Mesendoderm (in vitro differentiated cells): Measurements from ENCODE around the gene ZNF616.

Experiments used
- DNase-seq: peaks from one replicate; pipeline ENCODE4 v3.0.0; 2013
- H2AK5ac ChIP-seq: 2 replicates; pipeline ENCODE4 v1.6.1; 2013; ENCODE audit warnings: low read length, inconsistent platforms
- H2BK120ac ChIP-seq: 2 replicates; pipeline ENCODE4 v1.6.1; 2013; ENCODE audit warnings: low read depth, mild to moderate bottlenecking, low read length, moderate library complexity, mixed read lengths
- H2BK15ac ChIP-seq: replicated peaks from 2 replicates; pipeline ENCODE4 v1.6.1; 2013; ENCODE audit warnings: low read depth, mild to moderate bottlenecking, moderate library complexity
- H2BK5ac ChIP-seq: 2 replicates; pipeline ENCODE4 v1.6.1; 2013; ENCODE audit warnings: low read length, inconsistent platforms
- H3K18ac ChIP-seq: 2 replicates; pipeline ENCODE4 v1.6.1; 2013; ENCODE audit warnings: mild to moderate bottlenecking, low read length, mixed read lengths
- H3K23ac ChIP-seq: one replicate; pipeline ENCODE4 v1.6.1; 2013; ENCODE audit warnings: low read length
- H3K27ac ChIP-seq: 2 replicates; pipeline ENCODE4 v1.5.1; 2013; ENCODE audit warnings: low read depth, mild to moderate bottlenecking, inconsistent platforms, low read length, moderate library complexity
- H3K27me3 ChIP-seq: 2 replicates; pipeline ENCODE4 v1.6.1; 2013; ENCODE audit warnings: low read length, control low read depth, mild to moderate bottlenecking, inconsistent platforms; ENCODE audit not compliant: insufficient read depth, poor library complexity
- H3K36me3 ChIP-seq: 2 replicates; pipeline ENCODE4 v1.6.1; 2013; ENCODE audit warnings: low read length, inconsistent platforms; ENCODE audit not compliant: control insufficient read depth, insufficient read depth
- H3K4ac ChIP-seq: one replicate; pipeline ENCODE4 v1.6.1; 2013; ENCODE audit warnings: low read depth, mild to moderate bottlenecking, low read length, moderate library complexity
- H3K4me1 ChIP-seq: 2 replicates; pipeline ENCODE4 v1.6.1; 2013; ENCODE audit warnings: low read depth, low read length, inconsistent platforms; ENCODE audit not compliant: control insufficient read depth
- H3K4me2 ChIP-seq: 2 replicates; pipeline ENCODE4 v1.6.1; 2013; ENCODE audit warnings: low read length
- H3K4me3 ChIP-seq: 2 replicates; pipeline ENCODE4 v1.5.1; 2013; ENCODE audit warnings: mild to moderate bottlenecking, low read length
- H3K56ac ChIP-seq: one replicate; pipeline ENCODE4 v1.6.1; 2013; ENCODE audit warnings: low read length
- H3K79me1 ChIP-seq: 2 replicates; pipeline ENCODE4 v1.6.1; 2013; ENCODE audit warnings: low read length, inconsistent platforms
- H3K79me2 ChIP-seq: 2 replicates; pipeline ENCODE4 v1.6.1; 2013; ENCODE audit warnings: mild to moderate bottlenecking, low read length; ENCODE audit not compliant: control insufficient read depth, insufficient read depth
- H3K9ac ChIP-seq: 2 replicates; pipeline ENCODE4 v1.6.1; 2013; ENCODE audit warnings: low read length, inconsistent platforms
- H4K5ac ChIP-seq: one replicate; pipeline ENCODE4 v1.6.1; 2013; ENCODE audit warnings: low read length
- H4K8ac ChIP-seq: one replicate; pipeline ENCODE4 v1.6.1; 2013; ENCODE audit warnings: low read depth, mild to moderate bottlenecking, control low read depth, low read length, moderate library complexity
- WGBS: extraction: QIAGEN DNeasy Blood & Tissue Kit; methylation state at CpG from one replicate; pipeline ENCODE4 v1.1.7; 2013; ENCODE audit warnings: low lambda C conversion rate, missing lambda C conversion rate; ENCODE audit not compliant: insufficient coverage; ENCODE audit errors: extremely low coverage; 5-methylcytosine and 5-hydroxymethylcytosine counted together

ZNF616 gene

GRCh38 chr19:52171321-52172169 is 31.8 kb upstream of the ZNF616 start, which contains the start of gene ZNF836:
Gene ZNF836, minus strand, starts transcription at chr19:52171621. Its CDS starts 3,549 bp downstream, at chr19:52168072.
- no peak within 1 kb of the TSS for H2BK120ac ChIP-seq
- H3K27ac ChIP-seq, result no peak within 1 kb of the TSS
- H3K4ac ChIP-seq, result peak within 1 kb of the TSS; percentile 79
- H3K18ac ChIP-seq, result peak within 1 kb of the TSS; percentile 82
- peak within 1 kb of the TSS; percentile 84 for H4K5ac ChIP-seq
- peak within 1 kb of the TSS; percentile 97 for H3K9ac ChIP-seq
- no peaks in the 10 kb centered on the region for H3K27me3 ChIP-seq
- H2BK15ac ChIP-seq, result no peak within 1 kb of the TSS
- no peak within 1 kb of the TSS for H4K8ac ChIP-seq
- H3K4me1 ChIP-seq, result peaks cover 6% of the 10 kb centered on the region
- peaks cover 3% of the 10 kb centered on the region for H3K79me1 ChIP-seq
- WGBS, result no CpG with 5 or more reads among the region's 37 CpGs
- H3K4me2 ChIP-seq, result peak within 1 kb of the TSS; percentile 95
- peaks cover 3% of the 10 kb centered on the region for H3K36me3 ChIP-seq
- H3K79me2 ChIP-seq, result no peaks in the 10 kb centered on the region
- no peak within 1 kb of the TSS for H2BK5ac ChIP-seq
- H3K4me3 ChIP-seq, result peak within 1 kb of the TSS; percentile 98
- H3K56ac ChIP-seq, result peak within 1 kb of the TSS; percentile 88
- H3K23ac ChIP-seq, result no peak within 1 kb of the TSS
- DNase-seq, result peak; percentile 87
- H2AK5ac ChIP-seq, result peak within 1 kb of the TSS; percentile 8

DNA sequence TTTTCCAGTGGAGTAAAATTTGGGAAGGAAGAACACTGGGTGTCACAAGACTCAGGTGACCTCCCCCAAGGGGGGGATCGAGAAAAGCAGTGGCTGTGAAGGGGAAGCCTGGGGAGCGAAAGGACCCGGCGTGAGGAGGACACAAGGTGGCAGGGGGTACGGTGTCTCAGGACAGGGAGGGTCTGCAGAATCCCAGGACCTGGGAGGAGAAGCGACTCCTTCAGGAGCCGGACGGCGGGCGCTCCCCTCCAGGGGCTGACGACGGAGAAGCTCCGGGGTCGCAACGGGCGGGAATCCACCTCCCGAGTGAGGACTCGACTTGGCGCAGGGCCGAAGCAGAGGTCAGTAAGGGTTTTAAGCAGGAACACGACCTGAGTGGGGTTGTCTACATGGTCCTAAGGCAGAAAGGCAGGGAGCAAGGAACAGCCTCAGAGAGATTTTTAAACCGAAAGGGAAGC is 31.2 kb upstream of the ZNF616 start:
- Histone ChIP-seq H3K27ac (no peak overlapping the region), H3K79me1 (peaks cover 3% of the 10 kb centered on the region), H3K56ac (peak overlapping the region; percentile 88), H3K4me2 (peak overlapping the region; percentile 95), H3K79me2 (no peaks in the 10 kb centered on the region), H2AK5ac (no peak overlapping the region), H2BK5ac (no peak overlapping the region), H4K8ac (no peak overlapping the region), H3K4me1 (peaks cover 6% of the 10 kb centered on the region), H3K23ac (no peak overlapping the region), H3K36me3 (peaks cover 3% of the 10 kb centered on the region), H3K18ac (peak overlapping the region; percentile 34), H2BK120ac (no peak overlapping the region), H3K4ac (no peak overlapping the region), H3K4me3 (peak overlapping the region; percentile 98), H4K5ac (no peak overlapping the region), H2BK15ac (no peak overlapping the region), H3K9ac (peak overlapping the region; percentile 97), H3K27me3 (no peaks in the 10 kb centered on the region)
- no CpG with 5 or more reads among the region's 22 CpGs for WGBS
- DNase-seq, result peak; percentile 43

- no peak overlapping the region for H3K18ac ChIP-seq
- peaks cover 3% of the 10 kb centered on the region for H3K79me1 ChIP-seq
- DNase-seq, result no peak
- H2AK5ac ChIP-seq, result no peak overlapping the region
- no peak overlapping the region for H3K23ac ChIP-seq
- H2BK15ac ChIP-seq, result no peak overlapping the region
- no peak overlapping the region for H3K27ac ChIP-seq
- H3K27me3 ChIP-seq, result no peaks in the 10 kb centered on the region
- H3K56ac ChIP-seq, result peak overlapping the region; percentile 88
- no peaks in the 10 kb centered on the region for H3K79me2 ChIP-seq
- peak overlapping the region; percentile 95 for H3K4me2 ChIP-seq
- H3K4ac ChIP-seq, result no peak overlapping the region
- peaks cover 4% of the 10 kb centered on the region for H3K4me1 ChIP-seq
- no peak overlapping the region for H2BK5ac ChIP-seq
- no peak overlapping the region for H4K8ac ChIP-seq
- WGBS, result no CpG with 5 or more reads among the region's 5 CpGs
- H2BK120ac ChIP-seq, result no peak overlapping the region
- H3K36me3 ChIP-seq, result peaks cover 4% of the 10 kb centered on the region
- H4K5ac ChIP-seq, result no peak overlapping the region
- H3K4me3 ChIP-seq, result peak overlapping the region; percentile 98
- peak overlapping the region; percentile 97 for H3K9ac ChIP-seq
Measured at GRCh38 chr19:52170304-52170703, 30.6 kb upstream of the ZNF616 start.

DNA sequence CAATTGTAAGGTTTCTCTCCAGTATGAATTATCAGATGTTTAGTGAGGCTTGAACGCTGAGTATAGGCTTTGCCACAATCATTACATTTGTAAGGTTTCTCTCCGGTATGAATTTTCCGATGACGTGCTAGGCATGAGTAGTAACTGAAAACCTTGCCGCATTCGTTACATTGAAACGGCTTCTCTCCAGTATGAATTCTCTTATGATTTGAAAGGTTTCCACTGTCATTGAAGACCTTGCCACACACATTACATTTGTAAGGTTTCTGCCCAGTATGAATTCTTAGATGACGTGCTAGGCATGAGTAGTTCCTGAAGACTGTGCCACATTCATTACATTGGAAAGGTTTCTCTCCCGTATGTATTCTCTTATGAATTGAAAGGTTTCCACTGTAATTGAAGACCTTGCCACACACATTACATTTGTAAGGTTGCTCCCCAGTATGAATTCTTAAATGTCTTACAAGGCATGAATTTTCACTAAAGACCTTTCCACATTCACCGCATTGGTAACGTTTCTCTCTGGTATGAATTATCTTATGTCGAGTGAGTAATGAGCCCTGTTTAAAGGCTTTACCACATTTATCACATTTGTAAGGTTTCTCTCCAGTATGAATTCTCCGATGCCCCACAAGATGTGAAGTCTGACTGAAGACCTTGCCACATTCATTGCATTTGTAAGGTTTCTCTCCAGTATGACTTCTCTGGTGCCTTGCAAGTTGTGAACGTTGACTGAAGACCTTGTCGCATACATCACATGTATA is 16.0 kb upstream of the ZNF616 start:
- no peak overlapping the region for H3K4me2 ChIP-seq
- H4K5ac ChIP-seq, result no peak overlapping the region
- H3K4me3 ChIP-seq, result no peak overlapping the region
- H2BK15ac ChIP-seq, result no peak overlapping the region
- no peaks in the 10 kb centered on the region for H3K4me1 ChIP-seq
- no peaks in the 10 kb centered on the region for H3K79me1 ChIP-seq
- WGBS, result no CpG with 5 or more reads among the region's 15 CpGs
- no peak overlapping the region for H3K4ac ChIP-seq
- H4K8ac ChIP-seq, result no peak overlapping the region
- H3K27me3 ChIP-seq, result no peaks in the 10 kb centered on the region
- no peak overlapping the region for H3K27ac ChIP-seq
- H3K56ac ChIP-seq, result no peak overlapping the region
- no peak overlapping the region for H3K18ac ChIP-seq
- H3K9ac ChIP-seq, result no peak overlapping the region
- no peak for DNase-seq
- no peak overlapping the region for H2BK5ac ChIP-seq
- H2AK5ac ChIP-seq, result no peak overlapping the region
- H3K79me2 ChIP-seq, result no peaks in the 10 kb centered on the region
- peaks cover 1% of the 10 kb centered on the region for H3K36me3 ChIP-seq
- no peak overlapping the region for H3K23ac ChIP-seq
- H2BK120ac ChIP-seq, result no peak overlapping the region

DNA sequence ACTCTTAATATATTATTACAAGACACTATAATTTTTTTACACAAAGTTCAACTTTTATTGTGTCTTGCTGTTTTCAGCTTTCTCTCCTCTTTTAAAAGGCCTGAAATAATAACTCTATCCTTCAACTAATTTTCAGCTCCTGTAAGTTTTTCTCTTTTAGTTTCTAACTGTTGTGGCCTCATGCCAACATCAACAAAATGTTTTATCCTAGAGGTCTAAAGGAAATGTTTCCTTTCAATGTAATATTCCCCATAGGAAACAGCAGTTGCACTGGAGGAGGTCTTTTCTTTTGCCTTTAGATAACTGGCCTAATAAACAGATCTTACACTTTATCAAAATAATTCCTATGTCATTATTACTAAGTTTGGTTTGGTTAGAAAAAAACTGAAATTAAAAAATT is 8.5 kb upstream of the ZNF616 start:
- H3K79me1 ChIP-seq, result no peaks in the 10 kb centered on the region
- H3K4me3 ChIP-seq, result no peak overlapping the region
- DNase-seq, result no peak
- H3K4me2 ChIP-seq, result no peak overlapping the region
- no peaks in the 10 kb centered on the region for H3K27me3 ChIP-seq
- H3K56ac ChIP-seq, result no peak overlapping the region
- H3K27ac ChIP-seq, result no peak overlapping the region
- no peak overlapping the region for H4K8ac ChIP-seq
- H2BK5ac ChIP-seq, result no peak overlapping the region
- H3K18ac ChIP-seq, result no peak overlapping the region
- H4K5ac ChIP-seq, result no peak overlapping the region
- no peaks in the 10 kb centered on the region for H3K36me3 ChIP-seq
- H2AK5ac ChIP-seq, result no peak overlapping the region
- no peak overlapping the region for H3K9ac ChIP-seq
- H3K79me2 ChIP-seq, result no peaks in the 10 kb centered on the region
- no peak overlapping the region for H2BK120ac ChIP-seq
- H3K23ac ChIP-seq, result no peak overlapping the region
- H3K4me1 ChIP-seq, result no peaks in the 10 kb centered on the region
- no peak overlapping the region for H2BK15ac ChIP-seq
- no peak overlapping the region for H3K4ac ChIP-seq
